ENCODE results near the gene ASB3. TPM values are rescaled to one million over a fixed set of nuclear protein-coding genes. Genes with fewer than 3 reads are reported as not detected.

ASB3 gene
- total RNA-seq, 4 donors from 2014 or later = 14.0 to 19.3 (median 16.6) TPM

GRCh38 chr2:53780056-53780455 is 6.7 kb downstream of the ASB3 start:
- TF ChIP-seq POLR2A (IDR thresholded peaks at IDR 0.05) (no peak), POLR2AphosphoS5 (IDR thresholded peaks at IDR 0.05) (no peak), EP300 (IDR thresholded peaks at IDR 0.05) (no peak), CTCF (IDR thresholded peaks at IDR 0.05) (no peak)
- H3K27me3 ChIP-seq = no peaks in the 10 kb centered on the region
- ATAC-seq = no peak
- H3K27ac ChIP-seq = no peak overlapping the region
- no peaks in the 10 kb centered on the region for H3K9me3 ChIP-seq
- WGBS, 2 donors (ENCODE audit: low coverage in 1 of 2) = 87 to 91% methylated on average over 4 of the region's 4 CpGs
- H3K36me3 ChIP-seq = peaks cover 0 to 10% of the 10 kb centered on the region in 2 donors
- peaks cover 0 to 37% (median 2%) of the 10 kb centered on the region in 3 donors for H3K4me1 ChIP-seq
- no peak overlapping the region for H3K4me3 ChIP-seq

- H3K27me3 ChIP-seq = no peaks in the 10 kb centered on the region
- WGBS, 2 donors (ENCODE audit: low coverage in 1 of 2) = 73 to 89% methylated on average over 5 of the region's 5 CpGs
- ATAC-seq = no peak
- peaks cover 0 to 13% of the 10 kb centered on the region in 2 donors for H3K36me3 ChIP-seq
- peaks cover 0 to 23% (median 0%) of the 10 kb centered on the region in 3 donors for H3K4me1 ChIP-seq
- TF ChIP-seq CTCF (IDR thresholded peaks at IDR 0.05) (no peak), POLR2A (IDR thresholded peaks at IDR 0.05) (no peak), POLR2AphosphoS5 (IDR thresholded peaks at IDR 0.05) (no peak), EP300 (IDR thresholded peaks at IDR 0.05) (no peak)
- no peak overlapping the region for H3K4me3 ChIP-seq
- no peaks in the 10 kb centered on the region for H3K9me3 ChIP-seq
- H3K27ac ChIP-seq = no peak overlapping the region
Observed at GRCh38 chr2:53778536-53779162, 8.1 kb downstream of the ASB3 start.

- Histone ChIP-seq H3K4me1 (peaks cover 0 to 7% (median 0%) of the 10 kb centered on the region in 3 donors), H3K36me3 (peaks cover 0 to 16% of the 10 kb centered on the region in 2 donors), H3K9me3 (no peaks in the 10 kb centered on the region), H3K27me3 (no peaks in the 10 kb centered on the region), H3K4me3 (no peak overlapping the region), H3K27ac (no peak overlapping the region)
- ATAC-seq = no peak
- 52 to 100% methylated on average over 1 of the region's 1 CpG for WGBS, 2 donors (ENCODE audit: low coverage in 1 of 2)
- TF ChIP-seq EP300 (IDR thresholded peaks at IDR 0.05) (no peak), POLR2A (IDR thresholded peaks at IDR 0.05) (no peak), CTCF (IDR thresholded peaks at IDR 0.05) (no peak), POLR2AphosphoS5 (IDR thresholded peaks at IDR 0.05) (no peak)
Observed at GRCh38 chr2:53777134-53777533, 9.6 kb downstream of the ASB3 start.

GRCh38 chr2:53770264-53770663 is 16.5 kb downstream of the ASB3 start:
- no peaks in the 10 kb centered on the region for H3K9me3 ChIP-seq
- no peak overlapping the region for H3K27ac ChIP-seq
- H3K4me1 ChIP-seq = peaks cover 0 to 22% (median 5%) of the 10 kb centered on the region in 3 donors
- 76 to 86% methylated on average over 4 of the region's 4 CpGs for whole genome bisulfite sequencing, 2 donors (ENCODE audit: low coverage in 1 of 2)
- H3K27me3 ChIP-seq = no peaks in the 10 kb centered on the region
- ATAC-seq = no peak
- H3K4me3 ChIP-seq = no peak overlapping the region
- TF ChIP-seq EP300 (IDR thresholded peaks at IDR 0.05) = no peak
- TF ChIP-seq POLR2A (IDR thresholded peaks at IDR 0.05) = no peak
- no peak for TF ChIP-seq POLR2AphosphoS5 (IDR thresholded peaks at IDR 0.05)
- TF ChIP-seq CTCF (IDR thresholded peaks at IDR 0.05) = no peak
- H3K36me3 ChIP-seq = peaks cover 0 to 7% of the 10 kb centered on the region in 2 donors

GRCh38 chr2:53769318-53769945 is 17.3 kb downstream of the ASB3 start:
- H3K9me3 ChIP-seq = no peaks in the 10 kb centered on the region
- no peak for ATAC-seq
- H3K27me3 ChIP-seq = no peaks in the 10 kb centered on the region
- peaks cover 0 to 22% (median 5%) of the 10 kb centered on the region in 3 donors for H3K4me1 ChIP-seq
- peaks cover 0 to 6% of the 10 kb centered on the region in 2 donors for H3K36me3 ChIP-seq
- TF ChIP-seq EP300 (IDR thresholded peaks at IDR 0.05) = no peak
- no peak for TF ChIP-seq CTCF (IDR thresholded peaks at IDR 0.05)
- TF ChIP-seq POLR2AphosphoS5 (IDR thresholded peaks at IDR 0.05) = no peak
- no peak for TF ChIP-seq POLR2A (IDR thresholded peaks at IDR 0.05)
- WGBS, 2 donors (ENCODE audit: low coverage in 1 of 2) = 80 to 88% methylated on average over 9 to 12 of the region's 15 CpGs
- H3K4me3 ChIP-seq = no peak overlapping the region
- H3K27ac ChIP-seq = no peak overlapping the region
